T-helper 2 cell treated with Interferon-gamma antibody and Interleukin-4, amounts not matched to agents 100 ng/mL and 5 ng/mL, for 36 hours (primary cell): Measurements from ENCODE around the gene DCUN1D5. TPM values are rescaled to one million over a fixed set of nuclear protein-coding genes. Genes with fewer than 3 reads are reported as not detected.

ENCODE experiments used
- intact Hi-C: fragments of 100-400 bp; cut with micrococcal nuclease; formaldehyde crosslinking; loops from one replicate; pipeline ENCODE4 v1.15.1; 2023
- total RNA-seq: library from RNA; stranded (reverse); gene quantifications from 2 replicates; pipeline ENCODE4 v1.2.3, GENCODE V29; 2022

The DCUN1D5 gene
- total RNA-seq = 30.7 and 31.8 TPM in 2 replicates

GRCh38 chr11:103091801-103092524, at the start of gene DCUN1D5:
TSS of gene DCUN1D5 (minus strand) at chr11:103092160. CDS start at chr11:103091872, 288 bp downstream.
- intact Hi-C loops = loop anchor here (1.0 to 5.0 kb wide), 4 partner anchors 17 to 56 kb away; partner anchors contain the start of gene DYNC2H1

GRCh38 chr11:103125462-103125861, 33.5 kb upstream of the DCUN1D5 start:
- intact Hi-C loops = no loop called here

GRCh38 chr11:103114836-103115235, 22.9 kb upstream of the DCUN1D5 start:
- intact Hi-C loops = no loop called here

GRCh38 chr11:103112364-103112763, 20.4 kb upstream of the DCUN1D5 start:
- intact Hi-C loops = no loop called here

- intact Hi-C loops = no loop called here
These were observed 19.4 kb upstream of the DCUN1D5 start for GRCh38 chr11:103111400-103111799.

- intact Hi-C loops = no loop called here
These were observed 18.4 kb upstream of the DCUN1D5 start for GRCh38 chr11:103110391-103110790.

GRCh38 chr11:103109818-103110388, 17.9 kb upstream of the DCUN1D5 start:
- intact Hi-C loops = loop anchor here (1.0 to 10.0 kb wide), 4 partner anchors 18 to 1195 kb away; partner anchors contain the start of genes ANGPTL5, CEP126 and DCUN1D5

GRCh38 chr11:103108933-103109817, 17.2 kb upstream of the DCUN1D5 start, which contains the start of gene DYNC2H1:
TSS of gene DYNC2H1 (plus strand) at chr11:103109426. CDS start at chr11:103109575, 149 bp downstream.
- intact Hi-C loops = loop anchor here (1.0 to 10.0 kb wide), 4 partner anchors 17 to 1194 kb away; partner anchors contain the start of genes ANGPTL5, CEP126 and DCUN1D5

GRCh38 chr11:103097279-103097678, 5.3 kb upstream of the DCUN1D5 start:
- intact Hi-C loops = no loop called here

- intact Hi-C loops = loop anchor here (5.0 kb wide), 1 partner anchor 34 kb away; no protein-coding TSS in a partner anchor
These were observed 728 bp downstream of the DCUN1D5 start for GRCh38 chr11:103091064-103091800.

GRCh38 chr11:103086461-103086860, 5.5 kb downstream of the DCUN1D5 start:
- intact Hi-C loops = no loop called here

GRCh38 chr11:103085758-103086365, 6.1 kb downstream of the DCUN1D5 start:
- intact Hi-C loops = no loop called here

- intact Hi-C loops = no loop called here
These were observed 12.1 kb downstream of the DCUN1D5 start for GRCh38 chr11:103079833-103080232.

GRCh38 chr11:103078710-103079109, 13.2 kb downstream of the DCUN1D5 start:
- intact Hi-C loops = no loop called here

- intact Hi-C loops = no loop called here
These were observed 14.4 kb downstream of the DCUN1D5 start for GRCh38 chr11:103077554-103077953.

GRCh38 chr11:103076361-103076760, 15.6 kb downstream of the DCUN1D5 start:
- intact Hi-C loops = no loop called here

GRCh38 chr11:103071008-103071407, 21.0 kb downstream of the DCUN1D5 start:
- intact Hi-C loops = no loop called here

- intact Hi-C loops = loop anchor here (1.0 kb wide), 2 partner anchors 22 to 34 kb away; partner anchors contain the start of gene DCUN1D5
These were observed 21.8 kb downstream of the DCUN1D5 start for GRCh38 chr11:103070142-103070541.

- intact Hi-C loops = no loop called here
These were observed 22.6 kb downstream of the DCUN1D5 start for GRCh38 chr11:103069367-103069766.

GRCh38 chr11:103067118-103067517, 24.8 kb downstream of the DCUN1D5 start:
- intact Hi-C loops = no loop called here
